GM21529 (cell line): ENCODE results near the gene DNAJC13.

Experiments used
- ATAC-seq: cut with Tn5 transposase; IDR thresholded peaks from one replicate; pipeline ENCODE4 v1.9.1; 2021; ENCODE audit not compliant: unreplicated experiment

The DNAJC13 gene

GRCh38 chr3:132457286-132457685 is 40.0 kb downstream of the DNAJC13 start:
- no peak for ATAC-seq

GRCh38 chr3:132459551-132459950 is 42.2 kb downstream of the DNAJC13 start:
- no peak for ATAC-seq

- no peak for ATAC-seq
Observed at GRCh38 chr3:132461544-132461943, 44.2 kb downstream of the DNAJC13 start.

GRCh38 chr3:132464066-132464465 is 46.8 kb downstream of the DNAJC13 start:
- ATAC-seq, result no peak

- no peak for ATAC-seq
Observed at GRCh38 chr3:132469326-132469725, 52.0 kb downstream of the DNAJC13 start.

- ATAC-seq, result no peak
Observed at GRCh38 chr3:132486099-132486498, 68.8 kb downstream of the DNAJC13 start.

- ATAC-seq, result no peak
Observed at GRCh38 chr3:132488151-132488550, 70.8 kb downstream of the DNAJC13 start.

GRCh38 chr3:132499071-132499470 is 81.8 kb downstream of the DNAJC13 start:
- ATAC-seq, result no peak

GRCh38 chr3:132503559-132503958 is 86.3 kb downstream of the DNAJC13 start:
- ATAC-seq, result no peak

- no peak for ATAC-seq
Observed at GRCh38 chr3:132504375-132504933, 87.2 kb downstream of the DNAJC13 start.

- no peak for ATAC-seq
Observed at GRCh38 chr3:132507657-132508056, 90.4 kb downstream of the DNAJC13 start.

GRCh38 chr3:132509096-132509495 is 91.8 kb downstream of the DNAJC13 start:
- ATAC-seq, result no peak

- no peak for ATAC-seq
Observed at GRCh38 chr3:132509506-132509905, 92.2 kb downstream of the DNAJC13 start.

- ATAC-seq, result no peak
Observed at GRCh38 chr3:132513057-132513456, 95.8 kb downstream of the DNAJC13 start.

GRCh38 chr3:132517311-132517710 is 100.0 kb downstream of the DNAJC13 start:
- ATAC-seq, result no peak

- ATAC-seq, result no peak
Observed at GRCh38 chr3:132519914-132520313, 102.6 kb downstream of the DNAJC13 start.

- no peak for ATAC-seq
Observed at GRCh38 chr3:132521901-132522300, 104.6 kb downstream of the DNAJC13 start.

GRCh38 chr3:132522353-132522752 is 105.1 kb downstream of the DNAJC13 start:
- ATAC-seq, result peak; percentile 93

- no peak for ATAC-seq
Observed at GRCh38 chr3:132530624-132531023, 113.3 kb downstream of the DNAJC13 start.

GRCh38 chr3:132535575-132536441 is 118.5 kb downstream of the DNAJC13 start:
- peak; percentile 48 for ATAC-seq

GRCh38 chr3:132536442-132537153 is 119.3 kb downstream of the DNAJC13 start:
- no peak for ATAC-seq

- no peak for ATAC-seq
Observed at GRCh38 chr3:132537297-132537696, 120.0 kb downstream of the DNAJC13 start.
